ENCODE data around the gene DAPP1. TPM values are rescaled to one million over a fixed set of nuclear protein-coding genes. Genes with fewer than 3 reads are reported as not detected.

Gene DAPP1
- total and polyA plus RNA-seq, 10 of the 15 experiments (the other 5 are each of a cell fraction or from before 2014, with no cell fraction given) = 46.5 to 147 (median 74.2) TPM

Other genes with a start within 250 kb of the DAPP1 start
- 0.38 and 0.45 TPM in 2 replicates for gene MTTP, start 242.0 kb upstream of the DAPP1 start, total RNA-seq (2014; rRNA removed)
- gene MTTP, start 242.0 kb upstream of the DAPP1 start, total RNA-seq (2014; rRNA removed; fragmentation: Illumina TruSeq; extraction: Trizol) = 0.18 and 0.32 TPM in 2 replicates
- 0.21 and 0.43 TPM in 2 replicates for gene MTTP, start 242.0 kb upstream of the DAPP1 start, total RNA-seq (2021)
- gene MTTP, start 242.0 kb upstream of the DAPP1 start, polyA plus RNA-seq (2011; rRNA removed) = 2.2 and 2.9 TPM in 2 replicates
- gene MTTP, start 242.0 kb upstream of the DAPP1 start, polyA plus RNA-seq (2014; fragmentation: Illumina TruSeq; extraction: Trizol) = 0.16 and 0.21 TPM in 2 replicates
- under 1 TPM; 0.16 to 0.23 TPM for gene MTTP, start 242.0 kb upstream of the DAPP1 start, polyA plus RNA-seq (2014; fragmentation: Nextera tagmentation; extraction: Ambion mirVana)
- gene MTTP, start 242.0 kb upstream of the DAPP1 start, polyA plus RNA-seq (2014; rRNA removed) = 0.05 and 0.08 TPM in 2 replicates
- under 1 TPM in 1 of 2 experiments, not detected in 1; 0.24 TPM for gene MTTP, start 242.0 kb upstream of the DAPP1 start, polyA plus RNA-seq (2016; fragmentation: Nextera tagmentation; extraction: Ambion mirVana)
- not detected in 2 replicates for gene C4orf54, start 159.0 kb upstream of the DAPP1 start, total RNA-seq (2014; rRNA removed)
- not detected in 2 replicates for gene C4orf54, start 159.0 kb upstream of the DAPP1 start, total RNA-seq (2014; rRNA removed; fragmentation: Illumina TruSeq; extraction: Trizol)
- not detected in 2 replicates for gene C4orf54, start 159.0 kb upstream of the DAPP1 start, total RNA-seq (2021)
- gene C4orf54, start 159.0 kb upstream of the DAPP1 start, polyA plus RNA-seq (2011; rRNA removed) = 0.01 TPM in 2 replicates
- not detected in 2 replicates for gene C4orf54, start 159.0 kb upstream of the DAPP1 start, polyA plus RNA-seq (2014; fragmentation: Illumina TruSeq; extraction: Trizol)
- gene C4orf54, start 159.0 kb upstream of the DAPP1 start, polyA plus RNA-seq (2014; fragmentation: Nextera tagmentation; extraction: Ambion mirVana) = not detected
- not detected in 2 replicates for gene C4orf54, start 159.0 kb upstream of the DAPP1 start, polyA plus RNA-seq (2014; rRNA removed)
- not detected for gene C4orf54, start 159.0 kb upstream of the DAPP1 start, polyA plus RNA-seq (2016; fragmentation: Nextera tagmentation; extraction: Ambion mirVana)
- 32.0 and 35.6 TPM in 2 replicates for gene LAMTOR3, start 77.6 kb downstream of the DAPP1 start, total RNA-seq (2014; rRNA removed)
- 40.3 and 40.4 TPM in 2 replicates for gene LAMTOR3, start 77.6 kb downstream of the DAPP1 start, total RNA-seq (2014; rRNA removed; fragmentation: Illumina TruSeq; extraction: Trizol)
- 30.1 and 31.7 TPM in 2 replicates for gene LAMTOR3, start 77.6 kb downstream of the DAPP1 start, total RNA-seq (2021)
- 82.2 and 113 TPM in 2 replicates for gene LAMTOR3, start 77.6 kb downstream of the DAPP1 start, polyA plus RNA-seq (2011; rRNA removed)
- 58.8 and 74.5 TPM in 2 replicates for gene LAMTOR3, start 77.6 kb downstream of the DAPP1 start, polyA plus RNA-seq (2014; fragmentation: Illumina TruSeq; extraction: Trizol)
- 100 to 1,000 TPM in 1 of 2 experiments, 10 to 100 TPM in 1; 88.7 to 120 TPM for gene LAMTOR3, start 77.6 kb downstream of the DAPP1 start, polyA plus RNA-seq (2014; fragmentation: Nextera tagmentation; extraction: Ambion mirVana)
- 31.9 and 39.7 TPM in 2 replicates for gene LAMTOR3, start 77.6 kb downstream of the DAPP1 start, polyA plus RNA-seq (2014; rRNA removed)
- 10 to 100 TPM; 72.3 to 72.8 TPM for gene LAMTOR3, start 77.6 kb downstream of the DAPP1 start, polyA plus RNA-seq (2016; fragmentation: Nextera tagmentation; extraction: Ambion mirVana)
- 23.2 and 26.6 TPM in 2 replicates for gene DNAJB14, start 129.8 kb downstream of the DAPP1 start, total RNA-seq (2014; rRNA removed)
- gene DNAJB14, start 129.8 kb downstream of the DAPP1 start, total RNA-seq (2014; rRNA removed; fragmentation: Illumina TruSeq; extraction: Trizol) = 32.4 and 34.4 TPM in 2 replicates
- 35.4 and 37.8 TPM in 2 replicates for gene DNAJB14, start 129.8 kb downstream of the DAPP1 start, total RNA-seq (2021)
- gene DNAJB14, start 129.8 kb downstream of the DAPP1 start, polyA plus RNA-seq (2011; rRNA removed) = 38.9 and 81.1 TPM in 2 replicates
- 21.4 and 24.5 TPM in 2 replicates for gene DNAJB14, start 129.8 kb downstream of the DAPP1 start, polyA plus RNA-seq (2014; fragmentation: Illumina TruSeq; extraction: Trizol)
- 10 to 100 TPM in 1 of 2 experiments, 1 to 10 TPM in 1; 9.5 to 13.3 TPM for gene DNAJB14, start 129.8 kb downstream of the DAPP1 start, polyA plus RNA-seq (2014; fragmentation: Nextera tagmentation; extraction: Ambion mirVana)
- gene DNAJB14, start 129.8 kb downstream of the DAPP1 start, polyA plus RNA-seq (2014; rRNA removed) = 19.1 and 20.6 TPM in 2 replicates
- 10 to 100 TPM; 44.1 to 49.2 TPM for gene DNAJB14, start 129.8 kb downstream of the DAPP1 start, polyA plus RNA-seq (2016; fragmentation: Nextera tagmentation; extraction: Ambion mirVana)
- 681 and 685 TPM in 2 replicates for gene H2AZ1, start 133.4 kb downstream of the DAPP1 start, total RNA-seq (2014; rRNA removed)
- gene H2AZ1, start 133.4 kb downstream of the DAPP1 start, total RNA-seq (2014; rRNA removed; fragmentation: Illumina TruSeq; extraction: Trizol) = 713 and 719 TPM in 2 replicates
- 655 and 662 TPM in 2 replicates for gene H2AZ1, start 133.4 kb downstream of the DAPP1 start, total RNA-seq (2021)
- 1,077 and 1,299 TPM in 2 replicates for gene H2AZ1, start 133.4 kb downstream of the DAPP1 start, polyA plus RNA-seq (2011; rRNA removed)
- gene H2AZ1, start 133.4 kb downstream of the DAPP1 start, polyA plus RNA-seq (2014; fragmentation: Illumina TruSeq; extraction: Trizol) = 548 and 652 TPM in 2 replicates
- 1,000 to 10,000 TPM; 3,787 to 4,800 TPM for gene H2AZ1, start 133.4 kb downstream of the DAPP1 start, polyA plus RNA-seq (2014; fragmentation: Nextera tagmentation; extraction: Ambion mirVana)
- gene H2AZ1, start 133.4 kb downstream of the DAPP1 start, polyA plus RNA-seq (2014; rRNA removed) = 670 and 724 TPM in 2 replicates
- gene H2AZ1, start 133.4 kb downstream of the DAPP1 start, polyA plus RNA-seq (2016; fragmentation: Nextera tagmentation; extraction: Ambion mirVana) = 1,000 to 10,000 TPM; 1,970 to 2,092 TPM